ENCODE data around the gene SARDH.

SARDH gene

GRCh38 chr9:133661846-133662540 is 76.2 kb downstream of the SARDH start:
- DNase-seq: no peak

- no peak for DNase-seq
Measured at GRCh38 chr9:133659516-133659915, 78.6 kb downstream of the SARDH start.

GRCh38 chr9:133658442-133659431 is 79.4 kb downstream of the SARDH start:
- DNase-seq: peak; percentile 18

- DNase-seq: peak; percentile 83
Measured at GRCh38 chr9:133657120-133657661, 81.0 kb downstream of the SARDH start.

- peak; percentile 67 for DNase-seq
Measured at GRCh38 chr9:133656211-133657119, 81.7 kb downstream of the SARDH start.

- DNase-seq: no peak
Measured at GRCh38 chr9:133655701-133656100, 82.5 kb downstream of the SARDH start.

- DNase-seq: no peak
Measured at GRCh38 chr9:133654736-133655657, 83.2 kb downstream of the SARDH start.

- DNase-seq: no peak
Measured at GRCh38 chr9:133653638-133654037, 84.5 kb downstream of the SARDH start.

GRCh38 chr9:133650026-133650425 is 88.1 kb downstream of the SARDH start:
- DNase-seq: no peak

- DNase-seq: no peak
Measured at GRCh38 chr9:133649194-133649593, 89.0 kb downstream of the SARDH start.

- no peak for DNase-seq
Measured at GRCh38 chr9:133647765-133648469, 90.2 kb downstream of the SARDH start.

GRCh38 chr9:133647148-133647547 is 91.0 kb downstream of the SARDH start:
- no peak for DNase-seq

GRCh38 chr9:133645021-133645765 is 93.0 kb downstream of the SARDH start:
- no peak for DNase-seq

GRCh38 chr9:133643978-133644760 is 94.0 kb downstream of the SARDH start:
- DNase-seq: no peak

GRCh38 chr9:133643362-133643755 is 94.8 kb downstream of the SARDH start:
- DNase-seq: no peak

- DNase-seq: no peak
Measured at GRCh38 chr9:133642708-133643361, 95.3 kb downstream of the SARDH start.

GRCh38 chr9:133641861-133642595 is 96.1 kb downstream of the SARDH start:
- DNase-seq: no peak

GRCh38 chr9:133641396-133641655 is 96.8 kb downstream of the SARDH start:
- DNase-seq: no peak
